OCI-LY1 (cell line): ENCODE data around the gene SFI1.

Experiments used
- EZH2 ChIP-seq: fragments of 200-600 bp; sonication (generic), shearing (Covaris generic); IDR thresholded peaks from 2 replicates; pipeline ENCODE4 v1.8.0; 2017; ENCODE audit warnings: borderline replicate concordance, mixed run types, mild to moderate bottlenecking, antibody characterized with exemption, low read length, moderate library complexity, mixed read lengths
- TF ChIP-seq, protein P1 (sequence below): fragments of 200-600 bp; sonication (generic), shearing (Covaris generic); IDR thresholded peaks from 2 replicates; pipeline ENCODE4 v1.5.1; 2017; ENCODE audit warnings: mild to moderate bottlenecking, antibody characterized with exemption, low read length, moderate library complexity, mixed read lengths

DNA sequence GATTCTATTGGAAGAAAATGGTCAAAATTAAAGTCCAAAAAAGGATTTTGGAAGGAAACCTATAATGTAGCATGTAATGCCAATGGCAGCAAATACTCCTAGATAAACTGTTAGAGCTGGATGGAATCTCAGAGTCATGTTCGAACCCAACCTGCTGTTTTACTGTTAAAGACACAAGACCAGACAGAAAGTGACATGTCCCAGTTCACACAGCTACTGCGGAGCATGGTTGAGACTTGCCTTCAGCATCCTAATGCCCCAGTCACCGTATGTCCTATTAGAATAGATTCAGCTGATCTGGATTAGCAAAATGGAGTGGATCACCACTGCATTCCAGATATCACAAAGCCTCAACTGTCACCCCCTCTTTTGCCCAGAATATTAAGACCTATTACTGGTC, 150.7 kb downstream of the SFI1 start:
- no peak for TF ChIP-seq EZH2
- TF ChIP-seq, protein P1, sequence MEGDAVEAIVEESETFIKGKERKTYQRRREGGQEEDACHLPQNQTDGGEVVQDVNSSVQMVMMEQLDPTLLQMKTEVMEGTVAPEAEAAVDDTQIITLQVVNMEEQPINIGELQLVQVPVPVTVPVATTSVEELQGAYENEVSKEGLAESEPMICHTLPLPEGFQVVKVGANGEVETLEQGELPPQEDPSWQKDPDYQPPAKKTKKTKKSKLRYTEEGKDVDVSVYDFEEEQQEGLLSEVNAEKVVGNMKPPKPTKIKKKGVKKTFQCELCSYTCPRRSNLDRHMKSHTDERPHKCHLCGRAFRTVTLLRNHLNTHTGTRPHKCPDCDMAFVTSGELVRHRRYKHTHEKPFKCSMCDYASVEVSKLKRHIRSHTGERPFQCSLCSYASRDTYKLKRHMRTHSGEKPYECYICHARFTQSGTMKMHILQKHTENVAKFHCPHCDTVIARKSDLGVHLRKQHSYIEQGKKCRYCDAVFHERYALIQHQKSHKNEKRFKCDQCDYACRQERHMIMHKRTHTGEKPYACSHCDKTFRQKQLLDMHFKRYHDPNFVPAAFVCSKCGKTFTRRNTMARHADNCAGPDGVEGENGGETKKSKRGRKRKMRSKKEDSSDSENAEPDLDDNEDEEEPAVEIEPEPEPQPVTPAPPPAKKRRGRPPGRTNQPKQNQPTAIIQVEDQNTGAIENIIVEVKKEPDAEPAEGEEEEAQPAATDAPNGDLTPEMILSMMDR: no peak
